Activated CD8-positive, alpha-beta memory T cell treated with anti-CD3 and anti-CD28 coated beads for 1 hour (primary cell): ENCODE data around the gene FAM50A.

ENCODE experiments used
- DNase-seq, 2 donors: peaks; one replicate each; pipeline ENCODE4 v3.0.0-alpha.2; 2020; ENCODE audit warnings: low read depth in 1 of 2; ENCODE audit errors: extremely low read depth in 1 of 2

Gene FAM50A

GRCh38 chrX:154463611-154464220 is 19.8 kb downstream of the FAM50A start:
- DNase-seq = no peak

DNA sequence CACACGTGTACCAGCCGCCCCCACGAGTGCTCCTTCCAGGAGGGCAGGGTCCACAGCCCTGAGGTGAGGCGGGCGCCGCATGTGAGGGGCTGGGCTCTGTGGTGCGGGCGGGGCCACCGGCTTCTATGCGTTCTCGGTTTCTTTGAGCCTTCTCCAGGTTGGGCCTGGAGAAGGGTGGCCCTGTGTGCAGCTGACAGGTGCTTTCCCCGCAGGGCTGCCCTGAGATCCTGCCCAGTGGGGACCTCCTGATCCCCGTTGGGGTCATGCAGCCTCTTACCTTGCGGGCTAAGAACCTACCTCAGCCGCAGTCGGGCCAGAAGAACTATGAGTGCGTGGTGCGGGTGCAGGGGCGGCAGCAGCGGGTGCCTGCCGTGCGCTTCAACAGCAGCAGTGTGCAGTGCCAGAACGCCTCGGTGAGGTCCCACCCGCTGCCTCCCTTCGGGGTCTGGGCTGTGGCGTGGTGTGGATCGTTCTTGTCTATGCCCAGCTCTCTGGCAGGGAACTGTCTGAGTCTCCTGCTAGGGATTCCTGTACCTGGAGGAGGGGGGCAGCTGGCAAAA is 20.9 kb downstream of the FAM50A start:
- no peak for DNase-seq

DNA sequence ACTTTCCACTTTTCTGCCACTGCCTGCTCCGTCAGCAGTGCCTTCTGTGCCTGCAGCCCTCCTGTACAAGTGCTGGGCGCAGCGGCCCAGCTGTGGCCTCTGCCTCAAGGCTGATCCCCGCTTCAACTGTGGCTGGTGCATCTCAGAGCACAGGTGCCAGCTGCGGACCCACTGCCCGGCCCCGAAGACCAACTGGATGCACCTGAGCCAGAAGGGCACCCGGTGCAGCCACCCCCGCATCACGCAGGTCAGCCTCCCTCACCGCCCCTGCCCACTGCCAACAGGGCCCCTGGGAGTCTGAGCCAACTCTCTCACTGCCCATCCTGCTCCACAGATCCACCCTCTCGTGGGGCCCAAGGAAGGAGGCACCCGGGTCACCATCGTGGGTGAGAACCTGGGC is 21.7 kb downstream of the FAM50A start:
- no peak for DNase-seq

GRCh38 chrX:154466036-154466435 is 22.1 kb downstream of the FAM50A start:
- no peak for DNase-seq

DNA sequence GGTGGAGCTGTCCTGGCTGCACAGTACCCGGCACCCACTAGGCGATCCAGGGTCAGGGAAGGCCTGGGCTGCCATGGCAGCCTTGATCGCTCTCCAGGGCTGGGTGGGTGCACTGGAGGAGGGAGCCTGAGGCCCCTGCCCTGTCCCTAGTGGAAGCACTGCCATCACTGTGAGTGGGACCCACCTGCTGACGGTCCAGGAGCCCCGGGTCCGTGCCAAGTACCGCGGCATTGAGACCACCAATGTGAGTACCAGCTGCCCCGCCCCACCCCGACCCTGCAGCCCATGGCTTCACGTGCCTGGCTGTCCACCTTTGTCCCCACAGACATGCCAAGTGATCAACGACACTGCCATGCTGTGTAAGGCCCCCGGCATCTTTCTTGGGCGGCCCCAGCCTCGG is 23.0 kb downstream of the FAM50A start:
- DNase-seq = no peak

- DNase-seq = no peak
Observed at GRCh38 chrX:154467556-154467955, 23.6 kb downstream of the FAM50A start.

DNA sequence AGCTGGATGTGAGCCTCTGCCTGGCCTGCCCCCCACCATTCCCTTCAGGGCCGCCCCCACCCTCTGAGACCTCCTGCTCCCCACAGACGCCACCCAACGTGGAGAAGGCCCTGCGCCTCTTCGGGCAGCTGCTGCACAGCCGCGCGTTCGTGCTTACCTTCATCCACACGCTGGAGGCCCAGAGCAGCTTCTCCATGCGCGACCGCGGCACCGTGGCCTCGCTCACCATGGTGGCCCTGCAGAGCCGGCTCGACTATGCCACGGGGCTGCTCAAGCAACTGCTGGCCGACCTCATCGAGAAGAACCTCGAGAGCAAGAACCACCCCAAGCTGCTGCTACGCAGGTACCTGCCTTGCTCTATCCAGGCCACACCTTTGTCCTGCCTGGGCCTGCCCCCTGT is 24.3 kb downstream of the FAM50A start:
- no peak for DNase-seq

- DNase-seq = no peak
Observed at GRCh38 chrX:154469114-154469513, 25.2 kb downstream of the FAM50A start.

DNA sequence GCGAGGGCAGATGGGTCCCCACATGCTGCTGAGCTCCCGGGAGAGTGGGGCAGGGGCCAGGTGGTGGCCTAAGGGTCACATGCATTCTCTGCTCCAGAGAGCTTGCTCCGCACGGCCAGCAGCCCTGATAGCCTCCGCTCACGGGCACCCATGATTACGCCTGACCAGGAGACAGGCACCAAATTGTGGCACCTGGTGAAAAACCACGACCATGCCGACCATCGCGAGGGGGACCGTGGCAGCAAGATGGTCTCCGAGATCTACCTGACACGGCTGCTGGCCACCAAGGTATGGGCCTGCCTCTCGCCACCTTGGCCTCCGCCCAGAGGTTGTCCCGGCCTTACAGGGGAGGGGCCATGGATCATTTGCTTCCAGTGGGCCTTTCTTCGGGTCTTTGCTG is 25.9 kb downstream of the FAM50A start:
- no peak for DNase-seq

DNA sequence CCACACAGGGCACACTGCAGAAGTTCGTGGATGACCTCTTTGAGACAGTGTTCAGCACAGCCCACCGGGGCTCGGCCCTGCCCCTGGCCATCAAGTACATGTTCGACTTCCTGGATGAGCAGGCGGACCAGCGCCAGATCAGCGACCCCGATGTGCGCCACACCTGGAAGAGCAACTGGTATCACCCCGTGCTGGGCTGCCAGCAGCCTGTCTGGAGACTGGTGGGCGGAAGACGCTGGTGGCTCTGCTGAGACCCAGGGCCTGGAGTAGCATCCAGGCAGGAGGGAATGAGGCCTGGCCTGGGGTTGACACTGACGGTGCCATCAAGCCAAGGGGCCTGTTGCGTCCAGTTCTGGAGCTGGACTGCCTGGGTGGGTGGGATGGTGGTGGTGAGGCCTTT is 26.5 kb downstream of the FAM50A start:
- DNase-seq = no peak

GRCh38 chrX:154470914-154471568 is 27.1 kb downstream of the FAM50A start:
- no peak for DNase-seq

GRCh38 chrX:154471839-154472684 is 28.1 kb downstream of the FAM50A start:
- no peak for DNase-seq

- no peak for DNase-seq
Observed at GRCh38 chrX:154472685-154473632, 29.0 kb downstream of the FAM50A start.

GRCh38 chrX:154473683-154474082 is 29.7 kb downstream of the FAM50A start:
- DNase-seq = no peak

- DNase-seq = no peak
Observed at GRCh38 chrX:154476821-154477220, 32.9 kb downstream of the FAM50A start.

DNA sequence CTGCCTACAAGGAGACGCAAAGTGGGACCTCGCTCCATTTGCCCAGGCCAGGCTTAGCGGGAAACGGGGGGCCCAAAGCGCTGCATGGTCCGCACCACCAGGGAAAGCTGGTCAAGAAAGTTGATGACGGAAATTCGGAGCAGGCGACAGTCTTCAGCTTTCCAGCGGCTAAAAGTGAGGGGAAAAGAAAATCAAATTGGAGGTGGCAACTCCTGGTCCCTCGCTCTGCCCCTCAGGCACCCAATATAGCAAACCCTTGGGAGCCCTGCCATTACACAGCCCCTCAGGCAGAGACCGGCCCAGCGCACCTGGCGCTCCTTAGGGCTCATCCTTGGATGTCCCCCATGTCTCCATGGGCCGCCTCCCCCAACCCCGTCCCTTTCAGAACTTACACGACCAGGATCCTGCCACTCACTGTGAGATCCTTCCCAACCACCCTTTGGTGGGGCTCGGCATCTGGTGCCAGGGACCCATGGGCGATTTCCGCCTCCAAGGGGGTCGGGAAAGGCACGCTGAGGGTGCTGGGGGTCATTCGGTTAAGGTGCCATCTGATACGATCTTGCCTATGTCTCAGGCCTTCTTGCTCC is 34.0 kb downstream of the FAM50A start:
- no peak for DNase-seq

DNA sequence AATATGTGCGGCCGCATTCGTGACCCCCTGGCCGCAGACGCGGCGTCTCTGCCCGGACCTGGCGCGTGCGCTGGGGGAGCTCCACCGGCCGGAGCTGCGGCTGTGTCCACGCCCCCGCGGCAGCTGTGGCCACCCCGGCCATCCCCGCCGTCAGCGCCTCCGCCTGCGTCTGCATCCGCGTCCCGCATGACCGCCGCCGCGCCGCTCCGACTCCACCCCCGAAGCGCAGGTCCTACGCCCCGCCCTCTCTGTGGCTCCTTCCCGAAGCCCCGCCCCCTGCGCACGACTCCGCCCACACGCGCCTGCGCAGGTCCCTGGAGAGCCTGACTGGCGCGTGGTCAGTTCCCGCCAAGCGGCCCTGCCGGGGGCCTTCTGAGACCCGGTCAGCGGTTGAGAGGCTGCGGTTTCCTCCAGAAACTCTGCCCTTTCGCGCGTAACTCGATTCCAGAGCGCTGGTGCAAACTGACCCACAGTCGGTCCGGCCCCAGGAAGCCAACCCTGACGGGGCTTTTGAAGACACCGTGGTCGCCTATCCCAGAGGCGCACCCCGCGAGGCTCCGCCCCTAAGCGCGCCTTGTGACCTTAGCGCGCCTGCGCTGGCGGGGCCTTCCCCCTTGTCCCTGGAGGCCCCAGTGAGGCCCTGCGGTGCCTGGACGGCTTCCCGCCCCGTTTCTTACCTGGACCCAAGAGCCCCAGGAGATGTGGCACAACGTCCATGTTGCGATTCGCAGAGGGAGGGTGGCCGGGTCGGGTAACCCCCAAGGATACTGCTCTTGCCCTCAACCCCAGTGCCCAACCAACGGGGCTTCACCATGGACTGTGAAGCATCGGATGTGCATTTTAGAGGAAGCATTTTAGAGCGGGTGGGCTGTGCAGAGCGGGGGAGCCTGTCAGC is 35.0 kb downstream of the FAM50A start, which contains the start of gene LAGE3:
TSS of gene LAGE3 (minus strand) at position 554 of the 895 bp plus-strand sequence. CDS start at position 188, 366 bp downstream.
- peak; percentile 83 to 90 for DNase-seq

DNA sequence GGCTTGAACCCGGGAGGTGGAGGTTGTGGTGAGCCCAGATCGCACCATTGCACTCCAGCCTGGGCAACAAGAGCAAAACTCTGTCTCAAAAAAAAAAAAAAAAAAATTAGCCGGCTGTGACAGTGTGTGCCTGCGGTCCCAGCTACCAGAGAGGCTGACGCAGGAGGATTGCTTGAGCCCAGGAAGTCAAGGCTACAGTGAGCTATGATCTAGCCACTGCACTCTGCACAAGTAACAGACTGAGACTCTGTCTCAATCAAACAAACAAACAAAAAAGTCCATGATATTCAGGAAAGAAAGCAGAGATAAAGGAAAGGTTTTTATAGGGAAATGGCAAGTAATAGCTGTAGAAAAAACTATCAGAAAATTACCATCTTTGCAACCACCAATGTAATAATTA is 37.3 kb downstream of the FAM50A start:
- DNase-seq = no peak
